ENCODE results near the gene POU5F1. TPM values are rescaled to one million over a fixed set of nuclear protein-coding genes. Genes with fewer than 3 reads are reported as not detected.

The POU5F1 gene
- polyA plus RNA-seq, 1 donor from 2014 or later, result not detected

GRCh38 chr6:31210123-31210522 is 39.6 kb upstream of the POU5F1 start:
- no peak overlapping the region for H3K27ac ChIP-seq (ENCODE audit: low read length)
- TF ChIP-seq, protein P1, sequence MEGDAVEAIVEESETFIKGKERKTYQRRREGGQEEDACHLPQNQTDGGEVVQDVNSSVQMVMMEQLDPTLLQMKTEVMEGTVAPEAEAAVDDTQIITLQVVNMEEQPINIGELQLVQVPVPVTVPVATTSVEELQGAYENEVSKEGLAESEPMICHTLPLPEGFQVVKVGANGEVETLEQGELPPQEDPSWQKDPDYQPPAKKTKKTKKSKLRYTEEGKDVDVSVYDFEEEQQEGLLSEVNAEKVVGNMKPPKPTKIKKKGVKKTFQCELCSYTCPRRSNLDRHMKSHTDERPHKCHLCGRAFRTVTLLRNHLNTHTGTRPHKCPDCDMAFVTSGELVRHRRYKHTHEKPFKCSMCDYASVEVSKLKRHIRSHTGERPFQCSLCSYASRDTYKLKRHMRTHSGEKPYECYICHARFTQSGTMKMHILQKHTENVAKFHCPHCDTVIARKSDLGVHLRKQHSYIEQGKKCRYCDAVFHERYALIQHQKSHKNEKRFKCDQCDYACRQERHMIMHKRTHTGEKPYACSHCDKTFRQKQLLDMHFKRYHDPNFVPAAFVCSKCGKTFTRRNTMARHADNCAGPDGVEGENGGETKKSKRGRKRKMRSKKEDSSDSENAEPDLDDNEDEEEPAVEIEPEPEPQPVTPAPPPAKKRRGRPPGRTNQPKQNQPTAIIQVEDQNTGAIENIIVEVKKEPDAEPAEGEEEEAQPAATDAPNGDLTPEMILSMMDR (IDR thresholded peaks at IDR 0.05; ENCODE audit: poor library complexity, severe bottlenecking), result no peak
- no peak for TF ChIP-seq TAF1 (IDR thresholded peaks at IDR 0.05; ENCODE audit: low read depth)
- TF ChIP-seq POLR2AphosphoS5 (IDR thresholded peaks at IDR 0.05), result no peak
- TF ChIP-seq SMC3 (conservative IDR thresholded peaks at IDR 0.05; ENCODE audit: poor library complexity), result no peak
- TF ChIP-seq RAD21 (conservative IDR thresholded peaks at IDR 0.05), result no peak
- TF ChIP-seq EZH2 (IDR thresholded peaks at IDR 0.05; ENCODE audit: borderline replicate concordance, insufficient read depth, low read length, poor library complexity, severe bottlenecking), result no peak
- TF ChIP-seq REST (IDR thresholded peaks at IDR 0.05; ENCODE audit: borderline replicate concordance), result no peak
- TF ChIP-seq MXI1 (conservative IDR thresholded peaks at IDR 0.05; ENCODE audit: poor library complexity, severe bottlenecking), result no peak
- TF ChIP-seq EP300 (conservative IDR thresholded peaks at IDR 0.05; ENCODE audit: poor library complexity, severe bottlenecking), result no peak
- H3K4me2 ChIP-seq (ENCODE audit: low read length), result no peak overlapping the region
- H3K4me3 ChIP-seq (ENCODE audit: low read length), result no peak overlapping the region
- H3K36me3 ChIP-seq (ENCODE audit: insufficient read depth, low read length), result no peaks in the 10 kb centered on the region
- no peaks in the 10 kb centered on the region for H3K79me2 ChIP-seq (replicated peaks; ENCODE audit: insufficient read depth, low read length)
- no peaks in the 10 kb centered on the region for H3F3A ChIP-seq (ENCODE audit: insufficient read depth, low read length, poor library complexity, severe bottlenecking)
- no peak overlapping the region for H3K9ac ChIP-seq (ENCODE audit: low read length)
- H3K27me3 ChIP-seq (ENCODE audit: insufficient read depth, low read depth, low read length), result no peaks in the 10 kb centered on the region
- H3K9me3 ChIP-seq (ENCODE audit: low read length), result no peaks in the 10 kb centered on the region
- H3K9me2 ChIP-seq (ENCODE audit: insufficient read depth, low read length), result no peaks in the 10 kb centered on the region
- H2AFZ ChIP-seq (ENCODE audit: low read depth, low read length), result no peak overlapping the region
- no peaks in the 10 kb centered on the region for H4K20me1 ChIP-seq (ENCODE audit: insufficient read depth)

- no peaks in the 10 kb centered on the region for H3K79me2 ChIP-seq (replicated peaks; ENCODE audit: insufficient read depth, low read length)
- no peaks in the 10 kb centered on the region for H3K9me2 ChIP-seq (ENCODE audit: insufficient read depth, low read length)
- no peaks in the 10 kb centered on the region for H4K20me1 ChIP-seq (ENCODE audit: insufficient read depth)
- H3K27ac ChIP-seq (ENCODE audit: low read length), result no peak overlapping the region
- no peak overlapping the region for H3K4me2 ChIP-seq (ENCODE audit: low read length)
- no peaks in the 10 kb centered on the region for H3F3A ChIP-seq (ENCODE audit: insufficient read depth, low read length, poor library complexity, severe bottlenecking)
- no peaks in the 10 kb centered on the region for H3K27me3 ChIP-seq (ENCODE audit: insufficient read depth, low read depth, low read length)
- no peaks in the 10 kb centered on the region for H3K36me3 ChIP-seq (ENCODE audit: insufficient read depth, low read length)
- H3K9ac ChIP-seq (ENCODE audit: low read length), result no peak overlapping the region
- no peak overlapping the region for H2AFZ ChIP-seq (ENCODE audit: low read depth, low read length)
- H3K4me3 ChIP-seq (ENCODE audit: low read length), result no peak overlapping the region
- no peak for TF ChIP-seq POLR2AphosphoS5 (IDR thresholded peaks at IDR 0.05)
- no peak for TF ChIP-seq SMC3 (conservative IDR thresholded peaks at IDR 0.05; ENCODE audit: poor library complexity)
- no peak for TF ChIP-seq EZH2 (IDR thresholded peaks at IDR 0.05; ENCODE audit: borderline replicate concordance, insufficient read depth, low read length, poor library complexity, severe bottlenecking)
- no peak for TF ChIP-seq TAF1 (IDR thresholded peaks at IDR 0.05; ENCODE audit: low read depth)
- TF ChIP-seq, protein P1 (IDR thresholded peaks at IDR 0.05; ENCODE audit: poor library complexity, severe bottlenecking), result no peak
- TF ChIP-seq REST (IDR thresholded peaks at IDR 0.05; ENCODE audit: borderline replicate concordance), result no peak
- TF ChIP-seq RAD21 (conservative IDR thresholded peaks at IDR 0.05), result no peak
- TF ChIP-seq EP300 (conservative IDR thresholded peaks at IDR 0.05; ENCODE audit: poor library complexity, severe bottlenecking), result no peak
- no peak for TF ChIP-seq MXI1 (conservative IDR thresholded peaks at IDR 0.05; ENCODE audit: poor library complexity, severe bottlenecking)
- H3K9me3 ChIP-seq (ENCODE audit: low read length), result no peaks in the 10 kb centered on the region
These were observed 38.7 kb upstream of the POU5F1 start for GRCh38 chr6:31209137-31209536.

Measured in neural cell (in vitro differentiated cells).